ENCODE data around the gene SCGN. TPM values are rescaled to one million over a fixed set of nuclear protein-coding genes. Genes with fewer than 3 reads are reported as not detected.

The SCGN gene
- polyA plus RNA-seq, 1 experiment, result not detected

- TF ChIP-seq CTCF (IDR thresholded peaks at IDR 0.05; ENCODE audit: insufficient read depth, low read depth, low read length), result no peak
- Histone ChIP-seq H3K27me3 (ENCODE audit: control insufficient read depth, insufficient read depth, low read length) (no peaks in the 10 kb centered on the region), H3K4me3 (ENCODE audit: low read depth, low read length) (no peak overlapping the region), H3K36me3 (ENCODE audit: control insufficient read depth, insufficient read depth, low read length) (no peaks in the 10 kb centered on the region)
- CTCF ChIA-PET, result no interaction called here
- POLR2A ChIA-PET, result no interaction called here
- no peak for DNase-seq (ENCODE audit: low read depth)
Measured at GRCh38 chr6:25669413-25669812, 17.4 kb downstream of the SCGN start.

- Histone ChIP-seq H3K27me3 (ENCODE audit: control insufficient read depth, insufficient read depth, low read length) (no peaks in the 10 kb centered on the region), H3K4me3 (ENCODE audit: low read depth, low read length) (no peak overlapping the region), H3K36me3 (ENCODE audit: control insufficient read depth, insufficient read depth, low read length) (no peaks in the 10 kb centered on the region)
- CTCF ChIA-PET, result interaction anchor here (1.3 kb wide), 1 partner anchor 25 kb away, joined by 3 read pairs; no protein-coding TSS in a partner anchor
- TF ChIP-seq CTCF (IDR thresholded peaks at IDR 0.05; ENCODE audit: insufficient read depth, low read depth, low read length), result no peak
- POLR2A ChIA-PET, result no interaction called here
- no peak for DNase-seq (ENCODE audit: low read depth)
Measured at GRCh38 chr6:25670208-25670607, 18.2 kb downstream of the SCGN start.

- CTCF ChIA-PET, result interaction anchor here (1.1 to 1.3 kb wide), 2 partner anchors 24 to 47 kb away, joined by 3 read pairs; no protein-coding TSS in a partner anchor
Measured at GRCh38 chr6:25670793-25671513, 18.9 kb downstream of the SCGN start.

GRCh38 chr6:25671652-25672051 lies 19.6 kb downstream of the SCGN start:
- DNase-seq (ENCODE audit: low read depth), result no peak
- H3K4me3 ChIP-seq (ENCODE audit: low read depth, low read length), result no peak overlapping the region
- ChIA-PET POLR2A (no interaction called here), CTCF (interaction anchor here (0.5 to 1.3 kb wide), 3 partner anchors 17 to 46 kb away, joined by 3 to 4 read pairs (median 3); no protein-coding TSS in a partner anchor)
- no peaks in the 10 kb centered on the region for H3K36me3 ChIP-seq (ENCODE audit: control insufficient read depth, insufficient read depth, low read length)
- TF ChIP-seq CTCF (IDR thresholded peaks at IDR 0.05; ENCODE audit: insufficient read depth, low read depth, low read length), result no peak
- peaks cover 1% of the 10 kb centered on the region; the same call in 1 of the 2 replicates for H3K27me3 ChIP-seq (ENCODE audit: control insufficient read depth, insufficient read depth, low read length)

More at GRCh38 chr6:25670793-25671513, 18.9 kb downstream of the SCGN start:
- Histone ChIP-seq H3K36me3 (ENCODE audit: control insufficient read depth, insufficient read depth, low read length) (no peaks in the 10 kb centered on the region), H3K27me3 (ENCODE audit: control insufficient read depth, insufficient read depth, low read length) (no peaks in the 10 kb centered on the region), H3K4me3 (ENCODE audit: low read depth, low read length) (no peak overlapping the region)
- POLR2A ChIA-PET, result no interaction called here
- DNase-seq (ENCODE audit: low read depth), result no peak
- no peak for TF ChIP-seq CTCF (IDR thresholded peaks at IDR 0.05; ENCODE audit: insufficient read depth, low read depth, low read length)

- CTCF ChIA-PET, result interaction anchor here (1.1 kb wide), 1 partner anchor 17 kb away, joined by 4 read pairs; no protein-coding TSS in a partner anchor
- H3K27me3 ChIP-seq (ENCODE audit: control insufficient read depth, insufficient read depth, low read length), result peaks cover 1% of the 10 kb centered on the region; the same call in 1 of the 2 replicates
Measured at GRCh38 chr6:25675167-25675566, 23.2 kb downstream of the SCGN start.

More at GRCh38 chr6:25675167-25675566, 23.2 kb downstream of the SCGN start:
- POLR2A ChIA-PET, result no interaction called here
- Histone ChIP-seq H3K4me3 (ENCODE audit: low read depth, low read length) (no peak overlapping the region), H3K36me3 (ENCODE audit: control insufficient read depth, insufficient read depth, low read length) (no peaks in the 10 kb centered on the region)
- no peak for TF ChIP-seq CTCF (IDR thresholded peaks at IDR 0.05; ENCODE audit: insufficient read depth, low read depth, low read length)
- no peak for DNase-seq (ENCODE audit: low read depth)
